ENCODE measurements around the gene ZDHHC8. TPM values are rescaled to one million over a fixed set of nuclear protein-coding genes. Genes with fewer than 3 reads are reported as not detected.

ZDHHC8 gene
- total RNA-seq, 6 experiments from 2014 or later, result 11.4 to 39.0 (median 28.7) TPM

- H3K27ac ChIP-seq, result no peak overlapping the region
- ATAC-seq (no peak), DNase-seq (no peak)
- TF ChIP-seq POLR2A (IDR thresholded peaks at IDR 0.05), result no peak
- no peak for TF ChIP-seq CTCF (IDR thresholded peaks at IDR 0.05)
- H3K4me3 ChIP-seq, result no peak overlapping the region
- WGBS (ENCODE audit: insufficient coverage, low coverage, low lambda C conversion rate, missing lambda C conversion rate), result 73% methylated on average over 3 of the region's 21 CpGs
- no peaks in the 10 kb centered on the region for H3K4me1 ChIP-seq
- H3K27me3 ChIP-seq, result no peaks in the 10 kb centered on the region
- intact Hi-C loops (cut with DNase I), result no loop called here
- no peaks in the 10 kb centered on the region for H3K9me3 ChIP-seq
- no peaks in the 10 kb centered on the region for H3K36me3 ChIP-seq
Measured at GRCh38 chr22:20145832-20146223, 14.2 kb downstream of the ZDHHC8 start.

GRCh38 chr22:20146777-20147176 is 15.2 kb downstream of the ZDHHC8 start:
- Histone ChIP-seq H3K36me3 (no peaks in the 10 kb centered on the region), H3K4me3 (no peak overlapping the region), H3K9me3 (no peaks in the 10 kb centered on the region), H3K4me1 (no peaks in the 10 kb centered on the region), H3K27ac (no peak overlapping the region), H3K27me3 (no peaks in the 10 kb centered on the region)
- no peak for DNase-seq
- WGBS (ENCODE audit: insufficient coverage, low coverage, low lambda C conversion rate, missing lambda C conversion rate), result no CpG with 5 or more reads among the region's 22 CpGs
- ATAC-seq, result no peak
- intact Hi-C loops (cut with DNase I), result no loop called here
- no peak for TF ChIP-seq CTCF (IDR thresholded peaks at IDR 0.05)
- no peak for TF ChIP-seq POLR2A (IDR thresholded peaks at IDR 0.05)

GRCh38 chr22:20147237-20147988 is 15.8 kb downstream of the ZDHHC8 start:
- Histone ChIP-seq H3K9me3 (no peaks in the 10 kb centered on the region), H3K36me3 (no peaks in the 10 kb centered on the region), H3K27me3 (no peaks in the 10 kb centered on the region), H3K4me1 (no peaks in the 10 kb centered on the region), H3K4me3 (no peak overlapping the region), H3K27ac (no peak overlapping the region)
- TF ChIP-seq POLR2A (IDR thresholded peaks at IDR 0.05) (no peak), CTCF (IDR thresholded peaks at IDR 0.05) (no peak)
- ATAC-seq (no peak), DNase-seq (no peak)
- intact Hi-C loops (cut with DNase I), result no loop called here
- WGBS (ENCODE audit: insufficient coverage, low coverage, low lambda C conversion rate, missing lambda C conversion rate), result 67% methylated on average over 5 of the region's 14 CpGs

- Histone ChIP-seq H3K36me3 (no peaks in the 10 kb centered on the region), H3K4me1 (no peaks in the 10 kb centered on the region), H3K27ac (no peak overlapping the region), H3K9me3 (no peaks in the 10 kb centered on the region), H3K4me3 (no peak overlapping the region), H3K27me3 (no peaks in the 10 kb centered on the region)
- no CpG with 5 or more reads among the region's 18 CpGs for WGBS (ENCODE audit: insufficient coverage, low coverage, low lambda C conversion rate, missing lambda C conversion rate)
- intact Hi-C loops (cut with DNase I), result no loop called here
- ATAC-seq (no peak), DNase-seq (no peak)
- TF ChIP-seq CTCF (IDR thresholded peaks at IDR 0.05), result no peak
- TF ChIP-seq POLR2A (IDR thresholded peaks at IDR 0.05), result no peak
Measured at GRCh38 chr22:20148414-20148813, 16.8 kb downstream of the ZDHHC8 start.

Measured in right lobe of liver (tissue), 6 donors.